T1000 (cell line): Measurements from ENCODE around the gene CLDN4.
A peak's percentile ranks its signal among the peaks of the same experiment; 100 is the strongest.
"Not testable (repeated sequence)": the region's sequence is repeated elsewhere in the genome, so short reads cannot be mapped to it uniquely, and the experiment has no call there.

Source experiments
- DNase-seq: peaks from one replicate; lab custom pipeline; 2025; ENCODE audit warnings: mixed read lengths; lab: John Stamatoyannopoulos, UW

The CLDN4 gene, protein sequence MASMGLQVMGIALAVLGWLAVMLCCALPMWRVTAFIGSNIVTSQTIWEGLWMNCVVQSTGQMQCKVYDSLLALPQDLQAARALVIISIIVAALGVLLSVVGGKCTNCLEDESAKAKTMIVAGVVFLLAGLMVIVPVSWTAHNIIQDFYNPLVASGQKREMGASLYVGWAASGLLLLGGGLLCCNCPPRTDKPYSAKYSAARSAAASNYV

DNA sequence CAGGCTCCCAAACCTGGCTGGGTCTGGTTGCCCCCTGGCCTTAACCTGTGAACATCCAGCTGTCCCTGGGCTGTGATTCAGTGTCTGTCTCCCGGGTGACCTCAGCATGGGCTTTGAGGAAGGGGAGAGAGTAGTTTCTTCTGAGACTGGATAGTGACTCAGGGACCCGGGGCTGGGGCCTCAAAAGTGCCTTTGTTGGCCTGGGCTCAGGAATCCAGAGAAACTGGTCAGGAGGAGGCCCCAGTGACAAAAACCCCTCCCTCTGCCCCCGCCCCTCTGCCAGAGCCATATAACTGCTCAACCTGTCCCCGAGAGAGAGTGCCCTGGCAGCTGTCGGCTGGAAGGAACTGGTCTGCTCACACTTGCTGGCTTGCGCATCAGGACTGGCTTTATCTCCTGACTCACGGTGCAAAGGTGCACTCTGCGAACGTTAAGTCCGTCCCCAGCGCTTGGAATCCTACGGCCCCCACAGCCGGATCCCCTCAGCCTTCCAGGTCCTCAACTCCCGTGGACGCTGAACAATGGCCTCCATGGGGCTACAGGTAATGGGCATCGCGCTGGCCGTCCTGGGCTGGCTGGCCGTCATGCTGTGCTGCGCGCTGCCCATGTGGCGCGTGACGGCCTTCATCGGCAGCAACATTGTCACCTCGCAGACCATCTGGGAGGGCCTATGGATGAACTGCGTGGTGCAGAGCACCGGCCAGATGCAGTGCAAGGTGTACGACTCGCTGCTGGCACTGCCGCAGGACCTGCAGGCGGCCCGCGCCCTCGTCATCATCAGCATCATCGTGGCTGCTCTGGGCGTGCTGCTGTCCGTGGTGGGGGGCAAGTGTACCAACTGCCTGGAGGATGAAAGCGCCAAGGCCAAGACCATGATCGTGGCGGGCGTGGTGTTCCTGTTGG is at the start of gene CLDN4:
Gene CLDN4 (plus strand): TSS at position 316 of the 903 bp plus-strand sequence. CDS start 206 bp downstream, at position 522.
- DNase-seq, result no peak

DNA sequence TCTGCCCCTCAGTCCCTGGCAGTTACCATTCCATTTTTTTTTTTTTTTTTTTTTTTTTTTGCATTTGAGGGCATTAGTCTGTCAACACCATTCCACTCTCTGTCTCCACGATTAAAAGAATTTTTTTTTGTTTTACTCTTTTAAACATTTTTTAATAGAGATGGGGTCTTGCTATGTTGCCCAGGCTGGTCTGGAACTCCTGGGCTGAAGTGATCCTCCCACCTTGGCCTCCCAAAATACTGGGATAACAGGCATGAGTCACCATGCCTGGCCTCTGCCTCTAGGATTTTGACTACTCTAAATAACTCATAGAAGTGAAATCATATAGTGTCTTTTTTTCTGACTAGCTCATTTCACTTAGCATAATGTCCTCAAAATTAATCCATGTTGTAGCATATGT is 44.2 kb upstream of the CLDN4 start:
- no peak for DNase-seq

GRCh38 chr7:73787786-73788048 is 43.1 kb upstream of the CLDN4 start:
- DNase-seq, result not testable (repeated sequence)

DNA sequence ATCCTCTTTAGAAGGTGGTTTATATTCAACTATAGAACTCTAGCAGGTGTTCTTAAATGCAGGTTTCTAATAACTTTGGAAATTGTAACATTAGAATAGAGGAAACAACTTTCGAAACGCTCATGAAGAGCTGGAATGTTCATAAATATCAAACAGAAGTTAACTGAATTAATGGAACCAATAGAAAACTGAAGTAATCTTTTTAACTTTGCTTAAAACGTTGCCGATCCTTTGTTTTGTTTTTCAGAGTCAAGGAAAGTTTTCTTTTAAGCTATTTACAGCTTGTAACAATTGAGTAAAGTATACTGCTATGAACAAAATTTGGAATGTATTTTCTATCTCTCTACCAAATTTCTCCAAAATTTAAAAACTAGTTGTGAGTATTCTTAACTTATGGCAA is 41.7 kb upstream of the CLDN4 start:
- DNase-seq, result no peak

- DNase-seq, result not testable (repeated sequence)
These were observed 39.6 kb upstream of the CLDN4 start for GRCh38 chr7:73791170-73791690.

- not testable (repeated sequence) for DNase-seq
These were observed 35.6 kb upstream of the CLDN4 start for GRCh38 chr7:73795188-73795587.

- not testable (repeated sequence) for DNase-seq
These were observed 34.1 kb upstream of the CLDN4 start for GRCh38 chr7:73796656-73797055.

- not testable (repeated sequence) for DNase-seq
These were observed 33.6 kb upstream of the CLDN4 start for GRCh38 chr7:73797176-73797575.

DNA sequence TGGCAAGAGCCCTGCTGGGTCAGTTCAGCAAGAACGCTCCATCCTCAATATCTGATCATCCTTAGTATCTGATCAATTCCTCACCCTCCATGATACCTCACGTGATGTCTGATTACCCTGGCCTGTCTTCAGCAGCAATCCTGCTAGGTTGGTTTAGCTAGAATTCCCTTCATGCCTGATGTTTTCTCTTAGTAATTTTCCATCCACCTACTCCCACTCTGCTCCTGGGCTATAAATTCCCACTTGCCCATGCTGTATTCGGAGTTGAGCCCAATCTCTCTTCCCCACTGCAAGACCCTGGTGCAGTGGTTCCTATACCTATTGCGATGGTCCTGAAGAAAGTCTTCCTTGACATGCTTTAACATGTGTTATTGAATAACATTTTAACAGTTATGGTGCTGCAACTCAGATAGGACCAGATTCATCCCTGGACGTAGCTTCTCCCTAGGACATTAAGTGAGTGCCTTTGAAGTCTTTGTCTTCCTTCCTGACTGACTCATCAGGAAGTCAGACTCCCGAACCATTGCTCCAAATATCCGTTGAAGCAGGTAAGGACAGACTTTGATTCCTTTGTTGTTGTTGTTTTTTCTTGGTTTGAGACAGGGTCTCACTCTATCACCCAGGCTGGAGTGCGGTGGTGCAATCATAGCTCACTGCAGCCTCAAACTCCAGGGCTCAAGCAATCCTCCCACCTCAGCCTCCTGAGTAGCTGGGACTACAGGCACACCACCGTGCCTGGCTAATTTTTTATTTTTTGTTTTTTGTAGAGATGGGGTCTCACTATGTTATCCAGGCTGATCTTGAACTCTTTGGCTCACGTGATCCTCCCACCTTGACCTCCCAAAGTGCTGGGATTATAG is 31.3 kb upstream of the CLDN4 start:
- DNase-seq, result no peak

DNA sequence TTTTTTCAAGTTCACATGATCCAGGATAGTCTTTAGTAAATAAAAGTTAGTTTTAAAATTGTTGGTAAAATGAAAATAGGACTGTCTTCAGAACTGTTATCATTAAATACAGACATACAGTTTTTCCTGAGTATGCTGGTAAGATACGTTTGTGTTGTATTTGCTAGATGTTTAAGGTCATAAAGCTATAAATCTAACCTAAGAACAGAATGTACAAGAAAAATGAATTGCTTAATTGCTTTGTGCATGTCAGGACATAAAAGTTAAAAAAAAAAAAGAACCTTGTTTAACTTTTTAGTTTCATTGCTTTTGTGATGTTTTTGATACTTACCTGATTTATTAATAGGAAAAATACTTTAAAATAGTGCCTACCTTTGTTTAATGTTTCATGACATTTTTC is 29.2 kb upstream of the CLDN4 start:
- DNase-seq, result no peak

- DNase-seq, result no peak
These were observed 28.3 kb upstream of the CLDN4 start for GRCh38 chr7:73802459-73802858.

DNA sequence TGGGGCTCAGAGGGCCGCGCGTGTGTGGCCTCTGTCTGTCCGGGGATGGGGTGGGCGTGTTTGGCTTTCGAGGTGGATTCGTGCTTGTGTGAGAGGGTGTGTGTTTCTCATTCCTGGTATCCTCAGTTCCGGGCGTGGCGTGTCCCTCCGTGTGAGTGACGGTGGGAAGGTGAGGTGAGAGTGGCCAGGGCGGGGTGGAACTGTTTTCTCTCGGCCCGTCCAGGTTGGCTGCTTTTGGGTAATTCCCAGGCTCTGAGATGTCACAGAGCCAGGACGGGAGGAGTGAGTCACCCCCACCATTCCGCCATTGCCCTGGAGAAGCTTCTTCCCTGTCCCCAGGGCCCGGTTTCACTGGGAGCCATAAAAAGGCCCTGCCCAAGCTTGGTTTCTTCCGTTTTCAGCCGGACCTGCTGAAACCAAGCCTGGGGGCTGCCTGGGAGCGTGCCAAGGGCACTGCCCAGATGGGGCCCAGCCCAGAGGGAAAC is 21.3 kb upstream of the CLDN4 start:
- peak; percentile 1 for DNase-seq

DNA sequence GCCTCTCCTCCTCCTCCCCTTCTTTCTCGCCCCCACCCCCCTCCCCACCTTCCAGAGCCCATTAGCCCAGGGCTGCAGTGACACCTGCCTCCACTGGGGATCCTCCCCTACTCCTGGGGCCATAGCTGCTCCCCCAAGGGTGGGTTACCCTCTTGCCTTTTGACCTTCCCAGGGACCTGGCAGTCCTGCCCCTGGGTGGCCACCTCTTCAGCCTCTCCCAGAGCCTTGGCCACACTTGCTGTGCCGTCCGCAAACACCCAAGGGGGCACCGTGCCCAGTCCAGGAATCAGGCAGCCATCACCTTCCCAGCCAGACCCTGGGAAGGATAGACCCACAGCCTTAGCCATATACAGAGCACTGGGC is 19.8 kb upstream of the CLDN4 start:
- no peak for DNase-seq

DNA sequence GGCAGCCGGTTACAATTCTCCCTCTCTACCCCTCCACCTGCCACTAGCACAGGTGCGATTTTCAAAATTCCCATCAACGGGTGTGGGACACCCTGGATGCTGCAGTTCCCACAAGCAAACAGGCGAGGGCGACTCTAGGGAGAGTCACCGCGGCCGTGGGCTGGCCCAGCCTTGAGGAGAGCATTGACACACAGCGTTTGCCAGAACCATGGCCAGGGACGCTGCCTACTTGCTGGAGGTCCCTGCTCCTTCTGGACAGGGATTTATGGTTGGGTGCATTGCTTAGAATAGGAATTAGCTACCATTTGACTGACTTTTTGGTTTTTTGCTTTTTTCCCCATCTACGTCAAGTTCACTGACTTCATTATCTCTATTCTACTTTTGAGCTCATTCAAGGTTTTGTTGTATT is 19.0 kb upstream of the CLDN4 start:
- no peak for DNase-seq

GRCh38 chr7:73812996-73813395 is 17.8 kb upstream of the CLDN4 start:
- no peak for DNase-seq

DNA sequence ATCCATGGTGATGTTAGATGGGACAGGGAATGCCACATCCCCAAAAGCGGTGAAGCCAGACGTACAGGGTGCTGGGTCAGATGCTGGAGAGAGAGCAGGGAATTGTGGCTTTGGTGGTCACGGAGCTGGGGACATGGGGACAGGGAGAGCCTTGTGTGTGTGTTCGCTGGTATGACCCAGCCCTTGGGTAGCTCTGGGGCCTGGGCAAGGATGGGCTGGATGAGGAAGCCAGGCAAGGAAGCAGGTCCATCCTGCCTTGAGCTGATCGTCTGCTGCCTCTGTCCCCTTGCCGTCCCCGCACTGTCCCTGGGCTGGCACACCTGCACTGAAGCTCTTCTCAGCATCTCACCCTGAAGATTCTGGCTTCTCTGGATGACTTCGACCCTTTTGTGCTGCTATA is 15.4 kb upstream of the CLDN4 start:
- no peak for DNase-seq

GRCh38 chr7:73817121-73817520 is 13.7 kb upstream of the CLDN4 start:
- DNase-seq, result no peak

DNA sequence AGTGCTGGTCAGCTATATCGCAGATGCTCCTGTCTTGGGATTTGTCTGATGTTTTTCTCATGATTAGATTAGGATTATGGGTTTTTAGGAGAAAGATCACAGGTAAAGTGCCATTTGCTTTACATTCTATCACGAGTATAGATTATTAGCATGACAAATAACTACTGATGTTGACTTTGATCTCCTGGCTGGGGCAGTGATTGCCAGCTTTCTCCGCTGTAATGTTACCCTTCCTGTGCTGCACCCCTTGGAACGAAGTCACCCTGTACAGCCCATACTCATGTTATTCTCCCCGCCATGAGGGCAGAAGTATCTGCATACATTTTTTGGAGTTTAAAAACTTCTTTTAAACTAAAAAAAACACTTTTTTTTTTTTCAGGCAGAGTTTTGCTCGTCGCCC is 10.8 kb upstream of the CLDN4 start:
- DNase-seq, result no peak

GRCh38 chr7:73821597-73822285 is 9.1 kb upstream of the CLDN4 start:
- not testable (repeated sequence) for DNase-seq

- peak; percentile 91 for DNase-seq
These were observed 8.2 kb upstream of the CLDN4 start for GRCh38 chr7:73822319-73823173.

DNA sequence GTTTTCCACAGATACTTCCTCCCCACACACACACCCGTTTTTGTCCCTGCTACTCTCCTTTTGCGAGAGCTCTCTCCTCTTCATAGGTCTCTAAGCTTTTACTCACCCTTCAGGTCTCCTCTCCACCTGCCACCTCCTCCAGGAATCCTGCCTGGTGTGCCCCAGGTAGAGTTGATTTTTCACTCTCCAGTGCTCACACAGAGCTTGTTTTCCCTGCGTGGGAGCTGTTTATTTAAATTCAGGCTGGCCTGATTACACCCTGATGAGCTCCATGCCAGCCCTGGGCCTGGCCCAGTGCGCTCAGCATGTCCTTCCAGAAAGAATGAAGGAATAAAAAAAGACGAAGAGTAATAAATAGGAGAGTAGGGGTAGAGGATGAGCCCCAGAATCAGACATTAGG is 7.5 kb upstream of the CLDN4 start:
- DNase-seq, result no peak
